Measurements from ENCODE around the gene MICU1. TPM values are rescaled to one million over a fixed set of nuclear protein-coding genes. Genes with fewer than 3 reads are reported as not detected.

The MICU1 gene
- total RNA-seq, 1 experiment from 2014 or later, result 36.0 TPM

GRCh38 chr10:72319416-72320254 lies 306.2 kb downstream of the MICU1 start:
- H3K27me3 Mint-ChIP-seq (ENCODE audit: low read depth), result no peaks in the 10 kb centered on the region; the same call in 1 of the 2 replicates
- peak overlapping the region; percentile 96 for H3K27ac Mint-ChIP-seq
- peak; percentile 67 for ATAC-seq
- ChIA-PET POLR2A (interaction anchor here (0.6 to 6.0 kb wide), 10 partner anchors 10 to 103 kb away, joined by 3 to 161 read pairs (median 4); partner anchors contain the start of gene DDIT4), CTCF (interaction anchor here (0.6 to 4.1 kb wide), 11 partner anchors 10 to 1916 kb away, joined by 3 to 21 read pairs (median 4); partner anchors contain the start of gene SPOCK2)
- no peaks in the 10 kb centered on the region for H3K9me3 Mint-ChIP-seq
- H3K4me3 Mint-ChIP-seq, result peak overlapping the region; percentile 41
- H3K36me3 Mint-ChIP-seq, result no peaks in the 10 kb centered on the region
- peak; percentile 83 for DNase-seq (ENCODE audit: low spot score)
- TF ChIP-seq MAX (CRISPR knock-in tag; IDR thresholded peaks at IDR 0.05) (peak; percentile 69; the same call in 1 of the 2 replicates), PREB (CRISPR knock-in tag; IDR thresholded peaks at IDR 0.05; ENCODE audit: borderline replicate concordance) (no peak), GTF2I (CRISPR knock-in tag; conservative IDR thresholded peaks at IDR 0.05) (peak; percentile 87), TCF7 (CRISPR knock-in tag; IDR thresholded peaks at IDR 0.05; ENCODE audit: low read depth) (no peak), ZNF219 (CRISPR knock-in tag; IDR thresholded peaks at IDR 0.05; ENCODE audit: borderline replicate concordance) (no peak), GABPB1 (CRISPR knock-in tag; IDR thresholded peaks at IDR 0.05) (peak; percentile 96), CREM (CRISPR knock-in tag; IDR thresholded peaks at IDR 0.05) (no peak), HMGXB4 (CRISPR knock-in tag; IDR thresholded peaks at IDR 0.05) (peak; percentile 57; the same call in 1 of the 2 replicates), MYBL2 (CRISPR knock-in tag; IDR thresholded peaks at IDR 0.05) (peak; percentile 58; the same call in 1 of the 2 replicates), ZNF416 (CRISPR knock-in tag; IDR thresholded peaks at IDR 0.05) (0 out of 2 replicates have a peak, but pooled peaks have one; percentile 42), SP1 (CRISPR knock-in tag; conservative IDR thresholded peaks at IDR 0.05) (peak; percentile 61; the same call in 1 of the 2 replicates), USF1 (CRISPR knock-in tag; IDR thresholded peaks at IDR 0.05) (peak; percentile 55; the same call in 1 of the 2 replicates), ETV6 (CRISPR knock-in tag; IDR thresholded peaks at IDR 0.05) (0 out of 2 replicates have a peak, but pooled peaks have one; percentile 13), E2F4 (CRISPR knock-in tag; IDR thresholded peaks at IDR 0.05; ENCODE audit: borderline replicate concordance, low read depth) (peak; percentile 29; the same call in 1 of the 2 replicates), TEAD4 (CRISPR knock-in tag; IDR thresholded peaks at IDR 0.05) (peak; percentile 78), TEAD1 (CRISPR knock-in tag; IDR thresholded peaks at IDR 0.05) (peak; percentile 32; the same call in 1 of the 2 replicates), MLX (CRISPR knock-in tag; IDR thresholded peaks at IDR 0.05) (no peak)
- H3K4me1 Mint-ChIP-seq, result peaks cover 55% of the 10 kb centered on the region
